Stimulated activated CD4-positive, alpha-beta T cell treated with anti-CD3 and anti-CD28 coated beads, Interleukin-15, amount 100 ng/mL, for 24 hours (primary cell): Measurements from ENCODE around the gene PLPPR1.

Experiments used
- DNase-seq: peaks from one replicate; pipeline ENCODE4 v3.0.0-alpha.2; 2020

The PLPPR1 gene

GRCh38 chr9:101354765-101355708, 326.5 kb downstream of the PLPPR1 start:
- DNase-seq: no peak

GRCh38 chr9:101356619-101357018, 328.1 kb downstream of the PLPPR1 start:
- DNase-seq: no peak

GRCh38 chr9:101359679-101360078, 331.2 kb downstream of the PLPPR1 start:
- no peak for DNase-seq

GRCh38 chr9:101360647-101361046, 332.1 kb downstream of the PLPPR1 start:
- no peak for DNase-seq

GRCh38 chr9:101362450-101362849, 333.9 kb downstream of the PLPPR1 start:
- DNase-seq: no peak

- DNase-seq: no peak
These were observed 336.7 kb downstream of the PLPPR1 start for GRCh38 chr9:101365181-101365580.

- no peak for DNase-seq
These were observed 337.7 kb downstream of the PLPPR1 start for GRCh38 chr9:101366038-101366756.

- DNase-seq: no peak
These were observed 338.8 kb downstream of the PLPPR1 start for GRCh38 chr9:101367323-101367722.

- DNase-seq: no peak
These were observed 340.8 kb downstream of the PLPPR1 start for GRCh38 chr9:101369286-101369685.

GRCh38 chr9:101369884-101370531, 341.5 kb downstream of the PLPPR1 start:
- no peak for DNase-seq

- DNase-seq: no peak
These were observed 343.3 kb downstream of the PLPPR1 start for GRCh38 chr9:101371813-101372212.

- no peak for DNase-seq
These were observed 344.0 kb downstream of the PLPPR1 start for GRCh38 chr9:101372327-101373118.
